LNCAP (cell line): Measurements from ENCODE around the gene FAM174B.

Source experiments
- TF ChIP-seq, protein P1 (sequence below): fragments of 450-650 bp; IDR thresholded peaks from 2 replicates; pipeline ENCODE4 v1.5.1; 2017; ENCODE audit warnings: mild to moderate bottlenecking

The FAM174B gene

DNA sequence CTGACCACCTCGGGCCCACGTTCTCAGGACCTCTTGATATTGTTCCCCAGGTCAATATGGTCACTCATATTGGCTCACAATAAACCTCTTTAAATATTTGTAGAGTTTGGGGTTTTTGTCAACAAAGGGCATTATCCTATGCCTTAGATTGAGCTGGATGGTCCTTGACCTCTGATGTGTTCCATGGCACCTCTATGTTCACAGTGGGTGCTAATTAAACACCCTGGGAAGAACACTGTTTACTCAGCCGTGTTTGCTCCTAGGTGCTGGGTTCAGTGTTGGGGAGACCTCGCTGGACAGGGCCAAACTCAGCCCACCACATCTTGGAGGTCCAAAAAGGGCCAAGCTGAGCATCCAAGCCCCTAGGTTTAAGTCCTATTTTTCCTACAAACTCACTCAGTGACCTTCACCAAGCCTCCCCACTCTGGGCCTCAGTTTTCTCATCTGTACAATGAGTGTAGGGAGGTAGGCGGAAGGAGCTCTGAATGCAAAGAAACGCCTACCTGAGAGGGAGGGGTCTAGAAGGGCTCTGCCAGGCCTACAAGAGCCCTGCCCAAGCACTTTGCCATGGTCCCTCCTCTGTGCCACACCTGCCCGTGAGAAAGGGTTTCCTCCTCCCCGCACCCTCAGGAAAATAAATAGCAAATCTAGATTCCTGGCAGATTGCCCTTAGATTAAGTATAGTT, 7.2 kb downstream of the FAM174B start:
- TF ChIP-seq, protein P1, sequence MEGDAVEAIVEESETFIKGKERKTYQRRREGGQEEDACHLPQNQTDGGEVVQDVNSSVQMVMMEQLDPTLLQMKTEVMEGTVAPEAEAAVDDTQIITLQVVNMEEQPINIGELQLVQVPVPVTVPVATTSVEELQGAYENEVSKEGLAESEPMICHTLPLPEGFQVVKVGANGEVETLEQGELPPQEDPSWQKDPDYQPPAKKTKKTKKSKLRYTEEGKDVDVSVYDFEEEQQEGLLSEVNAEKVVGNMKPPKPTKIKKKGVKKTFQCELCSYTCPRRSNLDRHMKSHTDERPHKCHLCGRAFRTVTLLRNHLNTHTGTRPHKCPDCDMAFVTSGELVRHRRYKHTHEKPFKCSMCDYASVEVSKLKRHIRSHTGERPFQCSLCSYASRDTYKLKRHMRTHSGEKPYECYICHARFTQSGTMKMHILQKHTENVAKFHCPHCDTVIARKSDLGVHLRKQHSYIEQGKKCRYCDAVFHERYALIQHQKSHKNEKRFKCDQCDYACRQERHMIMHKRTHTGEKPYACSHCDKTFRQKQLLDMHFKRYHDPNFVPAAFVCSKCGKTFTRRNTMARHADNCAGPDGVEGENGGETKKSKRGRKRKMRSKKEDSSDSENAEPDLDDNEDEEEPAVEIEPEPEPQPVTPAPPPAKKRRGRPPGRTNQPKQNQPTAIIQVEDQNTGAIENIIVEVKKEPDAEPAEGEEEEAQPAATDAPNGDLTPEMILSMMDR: no peak

DNA sequence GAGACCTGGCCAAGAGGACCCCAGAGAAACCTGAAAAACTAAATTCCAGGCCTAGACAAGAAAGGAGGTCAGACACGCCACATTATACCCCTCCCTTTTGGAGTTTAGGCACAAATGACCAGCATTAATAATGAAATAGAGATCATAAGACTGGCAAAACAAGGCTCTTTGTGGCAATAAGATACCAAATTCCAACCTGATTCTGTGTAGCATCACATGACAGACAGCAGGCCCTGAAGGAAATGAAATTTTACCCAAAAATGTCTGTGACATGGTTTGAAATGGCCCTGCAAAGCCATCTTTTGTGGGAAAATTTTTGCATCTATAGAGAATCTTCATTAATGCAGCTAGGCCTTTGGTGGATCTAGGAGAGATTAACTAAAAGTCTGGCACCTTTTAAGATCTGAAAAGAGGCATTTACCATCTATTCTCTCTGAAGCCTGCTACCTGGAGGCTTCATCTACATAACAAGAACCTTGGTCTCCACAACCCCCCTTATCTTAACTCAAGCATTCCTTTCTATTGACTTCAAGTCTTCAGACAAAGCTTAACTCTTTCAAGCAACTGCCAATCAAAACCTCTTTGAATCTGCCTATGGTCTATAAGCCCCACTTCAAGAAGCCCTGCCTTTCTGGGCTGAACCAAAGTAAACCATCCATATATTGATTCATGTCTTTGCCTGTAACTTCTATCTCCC, 8.0 kb downstream of the FAM174B start:
- TF ChIP-seq, protein P1: no peak

DNA sequence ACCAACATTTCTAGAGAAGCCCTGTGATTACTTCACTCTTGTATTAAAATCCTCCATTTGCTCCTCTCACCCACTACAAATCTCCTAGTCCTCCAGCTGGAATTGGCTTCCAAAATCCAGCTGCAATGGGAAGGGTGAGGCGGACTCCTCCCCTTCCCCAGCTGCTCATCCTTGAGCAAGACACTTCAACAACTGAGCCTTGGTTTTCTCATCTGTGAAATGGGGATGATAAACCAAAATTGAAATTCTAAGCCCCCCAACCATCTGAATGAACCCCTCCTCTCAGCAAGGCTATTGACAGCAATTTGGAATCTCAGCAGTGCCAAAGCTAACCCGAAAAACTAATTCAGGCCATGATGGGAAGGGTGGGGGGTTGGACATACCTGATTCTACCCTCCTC, 9.4 kb downstream of the FAM174B start:
- TF ChIP-seq, protein P1: no peak

DNA sequence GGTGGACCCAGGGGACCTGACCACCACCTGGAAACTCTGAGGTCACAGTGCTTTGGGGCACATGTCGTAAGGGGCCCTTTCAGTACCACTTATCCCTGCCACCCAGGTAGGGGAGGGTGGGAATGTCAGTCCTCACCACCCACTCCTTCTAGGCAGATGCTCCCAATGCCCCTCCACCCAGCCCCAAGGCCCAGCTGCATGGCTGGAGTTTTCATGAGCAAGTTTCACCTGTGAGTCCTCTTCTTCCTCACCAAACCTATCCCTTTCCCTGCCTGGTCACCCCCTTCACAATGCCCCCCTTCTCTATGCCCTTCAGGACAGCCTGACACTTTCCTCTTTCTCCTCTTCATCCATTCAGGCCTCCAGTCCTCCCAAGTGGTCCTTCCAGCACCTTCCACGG, 9.8 kb downstream of the FAM174B start:
- TF ChIP-seq, protein P1: no peak

DNA sequence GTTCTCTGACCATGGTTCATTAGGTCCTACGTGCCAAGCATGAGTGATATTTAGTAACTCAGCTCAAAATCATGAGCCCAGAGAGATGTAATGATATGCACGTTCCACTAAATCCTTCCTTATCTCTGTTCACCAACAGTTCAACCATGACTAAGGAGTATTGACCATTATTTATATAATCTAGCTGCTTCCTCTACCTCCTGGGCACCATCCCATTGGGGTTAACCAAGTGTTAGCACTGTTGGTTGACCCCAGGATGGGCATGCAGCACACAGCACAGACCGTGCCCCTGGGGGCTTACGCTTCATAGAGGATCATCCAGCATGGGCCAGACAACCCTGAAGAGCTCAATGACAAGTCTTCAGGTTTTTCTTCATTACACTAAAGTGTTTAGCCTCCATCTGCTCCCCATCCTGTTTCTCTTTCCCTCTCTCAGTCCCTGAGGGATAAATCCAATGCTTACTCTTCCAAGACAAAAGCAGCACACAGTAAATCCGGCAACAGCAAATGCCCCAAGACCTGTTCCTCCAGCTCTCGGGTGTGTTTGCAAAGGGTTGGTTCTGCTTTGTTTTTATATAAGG, 10.4 kb downstream of the FAM174B start:
- TF ChIP-seq, protein P1: no peak

DNA sequence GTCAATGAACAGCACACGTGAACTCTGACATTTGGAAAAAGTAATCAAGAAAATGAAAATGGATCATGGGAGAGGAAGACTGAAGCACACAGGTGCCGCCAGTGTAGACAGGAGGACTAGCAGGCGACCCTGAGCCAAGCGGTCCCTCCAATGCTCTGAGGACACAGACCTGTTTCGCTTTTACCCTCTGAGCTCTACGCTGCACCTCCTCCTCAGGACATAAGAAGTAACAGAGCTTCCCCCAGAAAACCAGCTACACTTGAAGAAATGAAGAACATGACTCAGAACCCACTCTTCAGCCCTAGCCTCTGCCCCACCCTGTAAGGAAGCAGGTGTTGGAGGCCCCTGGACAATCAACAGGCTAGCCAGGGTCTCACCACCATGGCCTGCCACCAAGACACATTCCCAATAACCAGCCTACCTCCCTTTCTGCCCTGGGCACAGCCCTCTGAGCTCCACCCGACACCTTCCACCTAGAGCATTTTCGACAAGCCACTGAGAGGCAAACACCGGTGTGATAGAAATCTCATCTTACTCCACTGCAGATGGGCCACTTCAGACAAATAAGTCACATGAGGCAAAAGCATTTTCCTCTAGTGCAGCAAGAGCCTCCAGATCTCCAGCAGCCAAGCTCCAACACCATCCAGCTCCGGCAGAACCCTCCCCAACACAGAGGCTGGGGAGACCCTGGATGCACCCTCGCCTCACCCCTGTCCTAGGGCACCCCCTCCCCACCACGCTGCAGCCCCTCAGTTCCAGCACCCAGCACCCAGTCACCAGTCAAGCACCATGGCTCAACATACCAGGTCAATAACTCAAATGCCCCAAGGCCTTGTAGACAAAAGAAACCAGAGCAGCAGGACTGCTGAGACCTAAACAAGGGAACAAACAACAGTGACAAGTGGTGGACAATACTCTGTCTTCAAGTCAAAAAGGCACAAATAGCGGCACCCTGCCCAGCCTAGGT, 11.4 kb downstream of the FAM174B start:
- TF ChIP-seq, protein P1: no peak

DNA sequence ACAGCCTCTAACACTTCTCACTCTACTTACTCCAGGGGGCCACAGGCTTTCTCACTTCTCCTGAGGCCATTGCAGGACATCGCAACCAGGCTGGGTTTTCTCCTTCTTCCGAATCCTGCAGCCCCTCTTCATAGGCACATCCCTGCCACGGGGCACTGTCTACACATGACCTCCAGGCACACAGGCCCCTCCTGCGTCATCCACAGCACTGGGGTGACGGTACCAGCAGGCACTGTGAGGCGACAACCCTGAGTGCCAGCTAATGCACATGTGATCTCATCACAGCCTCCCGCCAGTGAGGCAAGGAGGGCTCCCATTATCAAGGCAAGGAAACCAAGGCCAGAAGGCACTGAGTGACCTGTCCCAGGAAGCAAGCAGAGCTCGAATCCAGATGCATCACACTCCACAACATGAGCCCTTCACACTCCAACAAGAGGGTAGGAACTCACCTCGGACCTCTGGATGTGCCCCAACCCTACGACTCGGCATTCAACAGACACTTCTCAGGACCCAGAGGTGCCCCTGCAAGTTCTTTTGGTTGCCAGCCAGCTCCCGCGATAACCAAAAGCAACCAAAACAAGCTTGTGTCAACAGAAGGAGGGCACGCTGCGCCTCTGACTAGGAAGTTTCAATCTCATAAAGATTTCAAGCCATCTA, 16.7 kb downstream of the FAM174B start:
- TF ChIP-seq, protein P1: no peak
